Dermis blood vessel endothelial cell (primary cell): Measurements from ENCODE around the gene AKAP8. TPM values are rescaled to one million over a fixed set of nuclear protein-coding genes. Genes with fewer than 3 reads are reported as not detected.
"Not testable (repeated sequence)": the region's sequence is repeated elsewhere in the genome, so short reads cannot be mapped to it uniquely, and the experiment has no call there.

Experiments
- DNase-seq: peaks from one replicate; pipeline ENCODE4 v3.0.0; 2010
- total RNA-seq: library from RNA; depleted of rRNA; stranded (reverse); fragments of >200 nt; gene quantifications from 2 replicates; pipeline ENCODE4 v1.2.3, GENCODE V29; 2014

AKAP8 gene
- 19.9 and 24.2 TPM in 2 replicates for total RNA-seq

GRCh38 chr19:15379083-15379998 lies at the start of gene AKAP8:
AKAP8 (minus strand) TSS chr19:15379787; CDS start chr19:15379731, 56 bp downstream.
- peak; percentile 99 for DNase-seq

GRCh38 chr19:15427991-15428471 lies 48.4 kb upstream of the AKAP8 start:
- DNase-seq: no peak

DNA sequence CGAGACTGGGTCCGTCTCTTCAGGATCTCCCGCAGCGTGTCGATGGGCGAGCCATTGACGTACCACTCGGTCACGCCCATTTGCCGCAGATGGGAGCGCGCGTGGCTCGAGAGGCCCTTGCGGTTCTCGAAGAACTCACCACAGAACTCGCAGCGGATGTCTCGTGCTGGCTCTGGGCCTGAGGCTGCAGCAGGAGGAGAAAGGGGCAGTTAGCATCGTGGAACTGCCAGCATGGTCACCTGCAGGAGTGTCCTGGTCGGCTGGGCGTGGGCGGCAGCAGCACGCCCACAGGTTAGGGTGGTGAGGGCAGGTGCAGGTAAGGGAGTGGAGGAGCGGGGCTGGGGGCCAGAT lies 47.7 kb upstream of the AKAP8 start:
- no peak for DNase-seq

- peak; percentile 18 for DNase-seq
Measured at GRCh38 chr19:15426485-15427349, 47.1 kb upstream of the AKAP8 start.

DNA sequence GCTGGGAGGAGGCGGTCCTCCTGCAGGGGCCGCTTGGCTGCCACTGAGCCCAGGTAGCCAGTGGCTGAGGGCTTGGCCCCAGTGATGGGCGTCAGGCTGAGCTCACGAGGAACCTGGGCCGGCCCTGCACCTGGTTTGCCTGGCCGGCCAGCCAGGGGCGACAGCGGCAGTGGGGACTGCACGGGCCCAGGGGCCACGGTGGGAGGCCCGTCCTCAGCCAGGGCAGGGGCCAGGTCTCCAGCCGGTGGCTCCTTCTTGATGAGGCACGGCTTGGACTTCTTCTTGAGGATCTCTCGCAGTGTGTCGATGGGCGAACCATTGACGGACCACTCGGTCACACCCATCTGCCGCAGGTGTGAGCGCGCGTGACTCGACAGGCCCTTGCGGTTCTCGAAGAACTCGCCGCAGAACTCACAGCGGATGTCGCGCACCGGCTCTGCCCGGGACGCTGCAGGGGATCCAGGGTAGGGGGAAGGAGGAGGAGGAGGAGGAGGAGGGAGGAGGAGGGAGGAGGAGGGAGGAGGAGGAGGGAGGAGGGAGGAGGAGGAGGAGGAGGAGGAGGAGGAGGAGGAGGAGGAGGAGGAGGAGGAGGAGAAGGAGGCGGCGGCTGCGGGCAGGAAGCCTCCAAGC lies 45.8 kb upstream of the AKAP8 start:
- no peak for DNase-seq

GRCh38 chr19:15424692-15425272 lies 45.2 kb upstream of the AKAP8 start:
- no peak for DNase-seq

GRCh38 chr19:15424121-15424520 lies 44.5 kb upstream of the AKAP8 start:
- DNase-seq: no peak

GRCh38 chr19:15423130-15423529 lies 43.5 kb upstream of the AKAP8 start:
- DNase-seq: no peak

DNA sequence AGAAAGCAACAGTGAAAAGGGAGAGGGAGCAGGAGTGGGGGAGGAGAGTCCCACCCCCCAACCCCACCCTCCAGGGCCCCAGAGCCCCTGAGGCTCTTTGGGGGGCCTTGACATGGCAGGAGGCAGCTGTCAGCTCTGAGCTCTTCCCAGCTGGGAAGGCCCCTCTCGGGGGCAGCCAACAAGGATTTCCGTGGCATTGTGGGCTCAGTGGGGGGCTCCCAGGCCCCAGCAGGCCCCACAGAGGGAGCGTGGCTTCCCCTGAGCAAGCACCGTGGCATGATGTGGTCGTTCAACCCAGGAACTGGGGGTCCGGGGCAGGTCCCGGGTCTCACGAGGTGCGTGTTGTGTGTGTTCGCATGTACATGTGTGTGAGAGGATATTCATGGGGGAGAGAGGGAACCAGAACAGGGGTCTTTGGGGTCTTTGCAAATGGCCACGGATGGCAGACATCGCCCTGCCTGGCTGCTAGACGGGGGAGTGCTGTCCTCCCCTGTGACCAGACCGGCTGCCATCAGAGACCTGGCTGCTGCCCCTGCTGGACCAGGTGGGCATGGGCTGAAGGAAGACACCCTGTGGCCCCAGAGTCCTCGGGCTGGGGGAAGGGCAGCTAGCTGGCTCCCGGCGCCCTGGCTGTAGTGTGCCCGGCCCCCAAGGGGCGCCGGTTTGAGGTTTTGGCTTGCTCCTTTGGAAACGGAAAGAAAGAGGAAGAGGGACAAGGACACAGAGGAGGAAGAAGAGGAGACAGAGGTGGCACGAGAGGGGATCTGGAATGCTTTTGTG lies 42.9 kb upstream of the AKAP8 start:
- DNase-seq: no peak

- DNase-seq: no peak
Measured at GRCh38 chr19:15421721-15422260, 42.2 kb upstream of the AKAP8 start.

GRCh38 chr19:15421136-15421695 lies 41.6 kb upstream of the AKAP8 start:
- DNase-seq: no peak

DNA sequence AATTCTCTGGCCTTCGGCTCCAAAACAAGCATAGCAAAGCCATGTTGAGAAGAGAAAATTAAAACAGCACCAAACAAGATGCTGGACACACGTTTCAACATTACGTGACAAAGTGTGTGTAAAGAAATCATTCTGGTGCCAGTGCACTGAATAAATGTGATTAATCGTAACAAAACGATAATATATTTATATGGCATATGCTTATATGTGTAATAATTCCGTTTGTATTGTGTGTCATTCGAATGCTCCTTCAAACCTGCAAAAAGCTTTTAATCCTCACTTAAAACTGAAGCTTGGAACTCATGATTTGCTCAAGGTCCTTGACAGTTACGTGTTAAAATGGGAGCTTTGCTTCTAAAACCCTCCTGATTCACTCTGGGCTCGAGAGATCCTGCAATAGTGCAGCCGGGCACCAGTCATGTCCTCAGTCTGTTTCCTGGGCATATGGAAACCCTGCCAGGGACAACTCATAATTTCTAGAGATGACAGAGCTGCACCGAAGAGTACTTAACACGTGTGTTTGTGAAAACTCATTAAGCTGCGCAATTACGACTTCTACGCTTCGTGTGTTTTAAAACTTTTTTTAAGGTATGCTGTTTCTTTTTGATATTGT lies 39.9 kb upstream of the AKAP8 start:
- peak; percentile 32 for DNase-seq

GRCh38 chr19:15418579-15419412 lies 39.2 kb upstream of the AKAP8 start, which contains the start of gene AKAP8L:
AKAP8L (minus strand) TSS chr19:15418988; CDS start chr19:15418923, 65 bp downstream.
- DNase-seq: peak; percentile 100

GRCh38 chr19:15418231-15418578 lies 38.6 kb upstream of the AKAP8 start:
- peak; percentile 34 for DNase-seq

GRCh38 chr19:15417699-15418098 lies 38.1 kb upstream of the AKAP8 start:
- DNase-seq: peak; percentile 20

- DNase-seq: no peak
Measured at GRCh38 chr19:15412832-15413231, 33.2 kb upstream of the AKAP8 start.

GRCh38 chr19:15411351-15411750 lies 31.8 kb upstream of the AKAP8 start:
- DNase-seq: not testable (repeated sequence)

GRCh38 chr19:15404780-15405211 lies 25.2 kb upstream of the AKAP8 start:
- no peak for DNase-seq

GRCh38 chr19:15404097-15404779 lies 24.7 kb upstream of the AKAP8 start:
- DNase-seq: no peak
